Stimulated activated CD4-positive, alpha-beta T cell treated with anti-CD3 and anti-CD28 coated beads, Interleukin-4, amount 100 ng/mL, for 48 hours (primary cell): ENCODE data around the gene CEP164.

Experiments used
- DNase-seq, 2 donors: peaks; one replicate each; pipeline ENCODE4 v3.0.0-alpha.2; 2020; ENCODE audit warnings: low read depth in 2 of 2

Gene CEP164

GRCh38 chr11:117461396-117462182, 133.9 kb downstream of the CEP164 start:
- DNase-seq, result no peak

GRCh38 chr11:117462183-117462863, 134.7 kb downstream of the CEP164 start:
- DNase-seq, result no peak

- DNase-seq, result no peak
Measured at GRCh38 chr11:117462864-117463247, 135.2 kb downstream of the CEP164 start.
